GM19240 (cell line): ENCODE measurements around the gene FOXC2.

Experiments used
- DNase-seq: peaks from one replicate; pipeline ENCODE4 v3.0.0; 2011; ENCODE audit warnings: low spot score; ENCODE audit not compliant: insufficient read length

FOXC2 gene

DNA sequence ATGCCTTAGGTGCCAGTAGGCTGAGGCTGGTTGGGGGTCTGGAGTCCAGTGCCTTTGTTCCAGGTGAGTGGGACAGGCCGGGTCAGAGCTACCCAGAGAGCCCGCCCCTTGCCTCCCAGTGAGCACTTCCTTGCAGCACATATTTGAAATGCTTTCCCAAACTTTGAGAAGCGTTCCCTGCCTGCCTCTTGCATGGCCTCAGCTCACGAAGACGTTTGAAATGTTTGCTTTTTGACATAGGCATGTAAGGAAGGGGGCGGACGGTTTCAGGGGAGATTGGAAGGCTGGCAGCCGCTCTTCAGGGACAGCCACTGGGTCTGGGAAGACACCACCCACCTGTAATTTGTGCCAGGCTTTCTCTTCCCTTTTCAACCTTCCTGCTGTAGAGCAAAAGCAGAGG lies 6.6 kb downstream of the FOXC2 start:
- DNase-seq: no peak

DNA sequence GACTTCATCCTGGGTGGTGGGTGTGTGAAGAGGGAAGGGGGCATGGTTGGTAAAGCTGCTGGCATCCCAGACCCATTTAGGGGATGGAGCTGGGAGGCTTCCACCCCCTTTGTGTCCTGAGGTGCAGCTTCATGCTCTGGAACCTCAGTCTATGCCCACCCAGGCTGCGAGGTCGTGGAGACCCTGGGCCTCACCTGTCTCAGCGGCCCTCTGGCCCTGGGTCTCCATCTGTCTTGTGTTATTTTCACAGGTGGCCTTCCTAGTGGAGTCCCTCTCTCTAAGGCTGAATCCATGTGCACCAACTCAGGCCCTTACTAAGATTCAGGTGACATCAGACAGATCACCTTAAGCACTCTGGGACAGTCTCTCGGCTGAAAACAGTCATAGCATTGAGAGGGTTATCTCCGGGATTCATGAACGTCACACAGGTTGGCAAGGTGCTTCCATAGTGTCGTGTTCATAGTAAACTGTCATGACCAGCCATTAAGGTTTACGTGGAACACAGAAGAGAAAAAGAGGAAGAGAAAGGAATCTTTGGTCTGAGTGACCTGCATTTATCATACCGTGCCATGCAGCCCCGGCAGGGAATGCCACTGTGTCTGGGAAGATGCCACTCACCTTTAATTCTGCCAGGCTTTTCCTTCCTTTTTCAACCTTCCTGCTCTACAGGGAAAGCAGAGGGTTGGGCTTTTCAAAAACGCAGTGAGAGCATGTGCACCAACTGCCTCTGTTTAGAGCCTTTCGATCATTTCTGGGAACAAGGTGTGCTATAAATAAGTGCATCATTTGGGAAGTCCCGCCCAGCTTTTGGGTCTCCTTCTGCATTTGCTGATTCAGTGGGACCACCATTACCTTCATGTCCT lies 7.2 kb downstream of the FOXC2 start:
- no peak for DNase-seq

DNA sequence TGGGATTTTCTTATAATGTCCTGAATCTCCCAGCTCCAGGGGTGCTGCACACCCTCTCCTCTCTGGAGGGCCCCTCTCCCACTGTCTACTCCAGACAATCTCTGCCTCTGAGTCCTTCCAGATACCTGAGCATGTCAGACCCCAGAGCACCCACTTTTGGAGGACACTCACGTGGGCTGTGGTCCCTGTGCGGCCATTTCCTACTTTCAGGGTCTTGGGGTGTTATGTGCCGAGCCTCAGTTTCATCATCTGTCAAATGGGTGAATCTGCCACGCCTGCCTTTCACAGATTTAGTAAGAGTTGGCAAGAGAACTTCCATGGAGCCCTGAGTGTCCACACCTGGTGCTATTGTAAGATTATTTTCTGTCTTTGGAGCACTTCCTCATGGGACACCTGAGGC lies 8.0 kb downstream of the FOXC2 start:
- DNase-seq: no peak

DNA sequence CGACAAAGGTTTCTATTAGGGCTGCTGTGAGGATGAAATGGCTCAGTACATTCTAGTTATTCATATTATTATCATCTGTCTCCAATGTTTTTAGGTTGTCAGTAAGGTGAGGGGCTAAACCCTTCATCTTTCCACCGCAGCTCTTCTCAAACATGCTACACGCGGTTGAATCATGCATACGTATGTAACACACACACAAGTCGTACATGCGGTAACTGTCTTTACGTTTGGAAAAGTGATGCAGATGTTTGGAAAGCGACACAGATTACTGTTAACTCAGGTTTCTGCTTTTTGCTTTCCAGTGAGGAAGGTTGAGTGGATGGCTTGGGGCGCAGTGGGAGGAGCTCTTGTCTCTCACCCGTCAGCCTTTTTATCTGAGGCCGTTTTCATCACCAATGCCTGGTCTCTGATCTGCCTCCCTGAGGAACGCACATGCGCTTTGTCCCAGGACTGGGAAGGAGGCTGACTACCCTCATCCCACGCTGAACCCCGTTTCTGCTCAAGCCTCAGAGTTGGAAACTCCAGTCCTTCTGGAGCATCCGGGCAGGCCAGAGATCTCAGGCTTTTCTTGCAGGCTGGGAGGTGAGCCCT lies 8.6 kb downstream of the FOXC2 start:
- DNase-seq: no peak

DNA sequence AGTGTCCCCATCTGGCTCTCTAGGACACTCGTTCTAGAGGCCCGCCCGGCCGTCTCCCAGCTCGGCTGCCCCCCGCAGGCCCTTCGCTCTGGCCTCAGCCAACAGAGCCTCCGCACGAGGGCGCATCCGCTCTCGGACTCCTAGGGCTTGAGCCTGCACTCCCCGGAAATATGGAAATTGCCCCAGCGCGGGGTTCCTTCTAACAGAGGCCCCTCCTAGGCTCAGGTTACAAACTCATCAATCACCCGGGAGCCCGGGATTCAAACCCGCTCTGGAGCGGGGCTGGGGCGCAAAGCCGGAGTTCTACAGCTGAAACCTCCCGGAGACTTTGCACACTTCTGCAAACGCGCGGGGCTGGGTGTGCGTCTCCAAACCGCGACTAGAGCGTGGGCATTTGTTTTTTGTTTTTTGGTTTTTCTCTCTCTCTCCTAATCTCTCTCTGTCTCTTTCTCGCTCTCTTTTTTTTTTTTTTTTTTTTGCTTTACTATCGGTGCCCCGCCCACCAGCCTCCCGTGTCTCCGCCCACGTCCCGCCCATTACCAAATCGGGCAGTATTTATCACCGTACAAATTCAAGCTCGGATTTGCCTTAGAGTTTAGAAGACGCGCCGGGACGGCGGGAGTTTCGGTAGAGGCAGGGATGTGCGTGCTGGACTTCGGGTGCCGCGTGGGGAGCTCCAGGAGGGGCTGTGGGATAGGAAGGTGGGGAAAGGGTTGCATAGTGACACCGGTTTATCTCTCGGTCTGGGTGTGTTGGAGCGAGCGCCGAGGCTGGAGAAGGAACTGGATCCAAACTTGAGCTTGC lies 9.3 kb downstream of the FOXC2 start:
- DNase-seq: no peak

DNA sequence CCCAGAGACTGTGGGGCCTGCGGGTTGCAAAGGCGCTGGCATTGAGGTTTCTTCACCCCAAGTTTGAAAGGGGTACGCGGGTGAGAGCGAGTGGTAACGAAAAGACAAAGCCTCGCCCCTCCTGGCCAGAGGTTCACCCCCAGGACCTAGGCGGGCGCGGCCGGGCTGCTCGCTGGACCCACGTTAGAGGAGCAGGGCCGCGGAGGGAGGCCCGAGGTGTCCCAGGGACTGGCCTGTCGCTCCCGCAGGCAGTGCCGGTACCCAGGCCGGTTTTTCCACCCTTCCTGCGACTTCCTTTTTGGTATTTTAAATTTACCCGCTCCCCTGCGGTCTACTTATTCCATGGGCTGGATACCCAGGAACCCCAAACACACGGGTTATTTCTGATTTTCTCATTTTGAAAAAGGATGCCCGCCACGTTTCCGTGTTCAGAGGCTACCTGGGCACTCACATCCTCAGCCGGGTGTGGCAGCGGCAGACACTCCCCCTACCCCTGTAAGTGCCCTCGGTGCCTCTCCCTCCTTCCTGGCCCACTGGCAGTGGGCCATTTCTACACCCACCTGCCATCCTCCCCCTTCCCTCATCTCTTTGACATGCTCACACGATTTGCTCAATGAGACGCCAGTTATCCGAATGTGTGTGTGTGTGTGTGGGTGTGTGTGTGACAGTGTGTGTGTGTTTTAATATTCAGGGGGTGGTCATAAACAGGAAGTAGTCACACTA lies 10.1 kb downstream of the FOXC2 start:
- DNase-seq: no peak

DNA sequence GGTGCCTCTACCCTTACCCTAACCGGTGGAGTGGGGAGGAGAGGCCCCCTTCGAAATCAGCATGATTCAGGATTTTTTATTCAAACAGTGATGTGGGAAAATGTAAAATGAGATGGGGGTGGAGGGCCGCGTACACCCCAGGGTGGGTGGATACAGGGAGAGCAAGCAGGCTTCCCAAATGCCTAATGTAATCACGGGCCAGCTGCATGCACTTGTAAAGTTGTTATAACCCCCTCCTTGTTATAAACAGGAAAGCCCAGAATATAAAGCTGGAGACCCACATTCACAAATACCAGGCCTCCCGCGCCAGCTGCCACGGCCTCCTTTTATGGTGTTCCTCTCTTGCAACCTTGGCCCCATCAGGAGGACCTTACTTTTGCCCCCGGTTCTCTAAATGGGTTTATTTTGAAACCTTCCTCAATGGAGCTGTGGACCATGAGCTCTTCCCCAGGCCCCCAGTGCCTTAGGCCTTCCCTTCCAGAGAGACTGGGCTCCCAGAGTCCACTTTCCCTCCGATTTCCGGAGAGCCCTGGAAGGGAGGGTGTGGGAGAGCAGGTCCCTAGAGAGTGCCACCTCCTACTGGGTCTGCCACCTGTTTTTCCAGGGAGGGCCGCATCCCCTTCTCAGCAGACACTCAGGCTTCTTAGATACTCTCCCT lies 10.8 kb downstream of the FOXC2 start:
- DNase-seq: no peak

DNA sequence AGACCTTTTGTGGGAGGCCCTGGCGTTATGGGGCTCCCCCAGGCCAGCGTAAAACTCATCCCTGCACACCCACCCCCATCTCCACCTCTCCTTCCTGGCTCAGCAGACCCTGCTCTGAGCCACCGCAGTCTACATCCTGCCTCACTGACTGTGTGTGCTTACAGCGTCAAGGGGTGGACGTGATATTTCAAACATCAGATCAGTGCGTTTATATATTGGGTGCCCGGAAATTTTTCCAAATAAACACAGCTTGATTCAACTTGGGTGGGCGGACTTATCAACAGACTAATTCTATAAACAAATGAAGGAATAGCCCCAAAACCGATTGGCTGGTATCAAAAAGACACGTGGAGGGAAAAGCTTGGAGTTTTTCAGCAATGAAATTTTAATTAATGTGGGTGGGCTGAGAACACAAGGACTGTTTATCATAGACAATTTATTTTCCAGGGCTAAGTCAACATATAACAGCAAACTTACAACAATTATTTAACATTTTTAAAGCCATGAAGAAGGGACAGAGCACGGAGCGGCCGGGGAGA lies 11.5 kb downstream of the FOXC2 start, which contains the start of gene FOXL1:
TSS of gene FOXL1 (plus strand) at position 489 of the 539 bp plus-strand sequence. CDS start 175 bp downstream, outside the sequence.
- no peak for DNase-seq

DNA sequence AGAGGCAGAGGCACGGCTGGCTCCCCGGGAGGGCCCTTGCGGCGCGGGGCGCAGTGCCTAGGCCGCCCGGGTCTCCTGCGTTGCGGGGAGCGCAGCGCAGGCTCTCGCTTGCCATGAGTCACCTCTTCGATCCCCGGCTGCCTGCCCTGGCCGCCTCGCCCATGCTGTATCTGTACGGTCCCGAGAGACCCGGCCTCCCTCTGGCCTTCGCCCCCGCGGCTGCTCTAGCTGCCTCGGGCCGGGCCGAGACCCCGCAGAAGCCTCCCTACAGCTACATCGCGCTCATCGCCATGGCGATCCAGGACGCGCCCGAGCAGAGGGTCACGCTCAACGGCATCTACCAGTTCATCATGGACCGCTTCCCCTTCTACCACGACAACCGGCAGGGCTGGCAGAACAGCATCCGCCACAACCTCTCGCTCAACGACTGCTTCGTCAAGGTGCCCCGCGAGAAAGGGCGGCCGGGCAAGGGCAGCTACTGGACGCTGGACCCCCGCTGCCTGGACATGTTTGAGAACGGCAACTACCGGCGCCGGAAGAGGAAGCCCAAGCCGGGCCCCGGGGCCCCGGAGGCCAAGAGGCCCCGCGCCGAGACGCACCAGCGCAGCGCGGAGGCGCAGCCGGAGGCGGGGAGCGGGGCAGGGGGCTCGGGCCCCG lies 12.1 kb downstream of the FOXC2 start:
- no peak for DNase-seq

DNA sequence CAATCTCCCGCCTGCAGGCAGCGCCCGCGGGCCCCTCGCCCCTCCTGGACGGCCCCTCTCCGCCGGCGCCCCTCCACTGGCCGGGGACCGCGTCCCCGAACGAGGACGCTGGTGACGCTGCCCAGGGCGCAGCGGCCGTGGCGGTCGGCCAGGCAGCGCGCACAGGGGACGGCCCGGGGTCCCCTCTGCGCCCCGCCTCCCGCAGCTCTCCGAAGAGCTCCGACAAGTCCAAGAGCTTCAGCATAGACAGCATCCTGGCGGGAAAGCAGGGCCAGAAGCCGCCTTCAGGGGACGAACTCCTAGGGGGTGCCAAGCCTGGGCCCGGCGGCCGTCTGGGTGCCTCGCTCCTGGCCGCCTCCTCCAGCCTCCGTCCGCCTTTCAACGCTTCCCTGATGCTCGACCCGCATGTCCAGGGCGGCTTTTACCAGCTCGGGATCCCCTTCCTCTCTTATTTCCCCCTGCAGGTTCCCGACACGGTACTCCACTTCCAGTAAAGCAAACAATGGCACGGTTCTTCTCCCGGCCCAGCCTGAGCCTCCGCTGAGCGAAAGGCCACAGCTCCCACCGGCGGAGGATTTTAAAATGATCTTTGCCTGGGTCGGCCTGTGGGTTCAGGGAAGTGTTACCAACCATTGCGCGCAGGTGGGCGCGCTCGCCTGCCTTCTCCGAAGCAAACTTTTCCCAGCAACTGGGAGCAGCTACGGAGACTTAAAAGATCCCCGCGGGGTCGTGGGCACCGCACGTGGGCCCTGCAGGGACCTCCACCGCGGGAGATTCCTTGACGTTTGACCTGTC lies 12.8 kb downstream of the FOXC2 start:
- no peak for DNase-seq

DNA sequence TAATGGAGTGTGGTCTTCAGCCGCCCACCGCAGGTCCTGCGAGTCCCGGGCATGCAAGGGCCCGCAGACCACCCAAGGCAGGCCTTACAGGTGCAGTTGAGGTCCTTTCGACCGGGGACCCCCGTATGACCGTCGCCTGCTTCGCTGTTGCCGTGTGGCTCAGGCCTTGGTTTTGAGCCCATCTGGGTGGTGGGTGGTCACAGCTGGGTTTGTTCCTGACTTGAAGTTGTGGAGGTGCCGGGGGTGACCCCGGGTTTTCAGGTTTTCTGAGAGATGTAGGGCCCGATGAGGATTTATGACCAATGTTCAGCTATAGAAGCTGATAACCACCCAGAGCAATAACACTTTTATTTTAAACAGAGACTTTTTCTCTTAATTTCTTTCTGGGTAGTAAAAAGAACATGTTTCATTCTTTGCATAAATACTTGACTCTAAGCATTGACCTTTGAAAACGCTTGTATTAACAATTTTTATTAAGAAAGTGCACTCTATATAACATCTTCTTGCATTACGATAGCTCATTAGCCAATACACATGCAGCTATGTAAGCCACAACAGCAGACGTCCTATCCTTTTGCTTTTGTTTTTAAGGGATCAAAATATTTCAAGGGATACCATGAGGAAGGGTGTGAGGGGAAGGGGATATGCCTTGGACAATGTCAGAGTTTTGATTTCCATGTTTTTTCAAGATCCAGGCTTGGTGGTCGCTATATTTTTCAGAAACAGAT lies 13.6 kb downstream of the FOXC2 start:
- no peak for DNase-seq

DNA sequence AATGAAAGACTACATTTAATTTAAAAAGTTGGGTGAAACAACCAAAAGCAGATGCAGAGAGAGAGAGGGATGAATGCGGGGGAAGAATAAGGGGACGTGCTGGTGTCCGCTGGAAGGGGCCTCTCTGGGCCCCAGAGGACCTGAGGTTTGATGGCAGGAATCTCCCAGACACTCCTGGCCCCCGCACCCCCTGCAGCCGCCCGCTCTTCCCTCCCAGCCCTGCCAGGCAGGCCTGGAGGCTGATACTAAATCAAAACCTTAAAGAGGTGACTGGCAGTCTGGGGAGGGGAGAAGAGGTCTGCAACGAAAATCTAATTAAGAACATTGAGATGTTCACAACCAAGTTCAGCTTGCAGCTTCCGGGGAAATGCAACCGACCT lies 14.2 kb downstream of the FOXC2 start:
- no peak for DNase-seq

DNA sequence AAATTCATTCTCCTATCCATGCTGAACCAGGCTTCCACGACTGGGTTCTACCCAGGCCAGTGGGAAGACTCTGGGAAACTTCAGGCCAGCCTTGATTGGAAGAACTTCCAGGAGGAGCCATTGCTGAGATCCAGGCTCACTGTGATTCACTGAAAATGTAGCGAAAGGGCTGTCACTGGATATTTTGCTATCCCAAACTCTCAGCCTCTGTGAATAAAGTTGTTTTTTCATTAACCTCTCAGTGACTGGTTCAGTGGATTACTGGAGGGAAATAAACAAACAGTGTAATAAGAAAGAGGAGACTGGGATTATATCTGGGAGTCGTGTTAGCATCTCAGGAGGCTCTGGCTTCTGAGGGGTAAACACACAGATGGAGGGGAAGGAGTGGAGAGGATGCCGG lies 14.8 kb downstream of the FOXC2 start:
- DNase-seq: no peak

DNA sequence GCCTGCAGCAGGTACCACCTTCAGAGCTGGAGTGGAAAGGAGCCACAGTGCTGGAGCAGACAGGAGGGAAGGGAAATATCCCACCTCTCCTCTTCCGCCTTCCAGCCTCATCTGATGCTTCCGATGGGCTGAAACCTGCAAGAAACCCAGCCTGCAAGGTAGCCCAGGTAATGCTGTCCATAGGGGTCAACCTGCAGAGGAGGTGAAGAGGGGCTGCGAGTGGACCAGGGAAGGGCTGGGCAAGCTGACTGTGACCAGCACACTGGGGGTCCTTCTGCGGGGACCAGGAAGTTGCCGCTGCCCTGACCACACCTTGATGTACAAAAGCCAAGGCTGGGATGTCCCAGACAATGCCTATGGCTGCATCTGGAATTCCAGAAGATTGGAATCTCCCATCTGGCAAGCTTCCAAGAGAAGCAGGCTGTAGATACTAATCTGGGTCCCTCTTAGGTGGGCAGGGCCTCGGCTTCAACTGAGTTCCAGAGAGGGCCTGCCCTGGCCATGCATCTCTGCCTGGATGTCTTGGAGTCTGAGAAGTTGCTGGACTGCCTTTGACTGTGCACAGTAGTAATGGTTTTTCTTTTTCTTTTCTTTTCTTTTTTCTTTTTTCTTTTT lies 17.5 kb downstream of the FOXC2 start:
- no peak for DNase-seq

DNA sequence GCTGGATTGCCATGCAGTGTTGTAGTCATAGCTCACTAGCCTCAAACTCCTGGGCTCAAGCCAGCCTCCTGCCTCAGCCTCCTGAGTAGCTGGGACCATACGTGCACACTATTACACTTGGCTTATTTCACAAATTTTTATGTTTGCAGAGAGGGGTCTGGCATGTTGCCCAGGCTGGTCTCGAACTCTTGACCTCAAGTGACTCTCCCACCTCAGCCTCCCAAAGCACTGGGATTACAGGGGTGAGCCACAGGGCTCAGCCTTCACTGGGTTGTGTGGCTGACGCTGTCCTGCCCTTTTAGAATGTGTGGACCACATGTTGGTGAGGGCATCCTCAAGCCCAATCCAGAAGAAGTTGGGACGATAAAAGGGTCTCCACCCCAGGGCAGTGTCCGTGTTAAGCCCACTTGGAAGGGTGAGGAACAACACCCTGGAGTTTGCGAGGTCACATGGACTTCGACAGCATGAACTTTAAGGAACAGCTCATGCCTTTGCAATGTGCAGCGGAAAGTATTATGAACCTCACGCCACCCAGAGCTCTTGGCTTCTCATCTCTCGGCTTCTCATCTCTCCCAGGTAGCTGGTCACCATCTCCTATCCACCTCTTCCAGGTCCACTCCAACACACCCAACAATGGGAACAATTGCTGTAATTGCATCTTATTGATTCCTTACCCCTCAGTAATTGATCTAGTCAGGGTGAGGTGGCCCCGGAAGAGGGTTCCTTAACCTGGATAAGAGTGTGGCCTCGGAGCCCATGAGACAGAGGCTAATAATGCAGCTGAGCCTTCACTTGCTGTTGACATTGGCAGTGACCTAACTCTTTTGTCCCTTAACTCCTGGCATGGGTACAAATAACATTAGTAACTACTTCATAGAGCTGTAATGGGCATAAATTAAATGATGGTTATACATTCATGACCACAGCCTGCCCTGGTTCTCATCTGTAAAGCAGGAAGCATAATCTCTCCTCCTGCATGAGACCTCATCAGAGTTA lies 18.4 kb downstream of the FOXC2 start:
- no peak for DNase-seq

DNA sequence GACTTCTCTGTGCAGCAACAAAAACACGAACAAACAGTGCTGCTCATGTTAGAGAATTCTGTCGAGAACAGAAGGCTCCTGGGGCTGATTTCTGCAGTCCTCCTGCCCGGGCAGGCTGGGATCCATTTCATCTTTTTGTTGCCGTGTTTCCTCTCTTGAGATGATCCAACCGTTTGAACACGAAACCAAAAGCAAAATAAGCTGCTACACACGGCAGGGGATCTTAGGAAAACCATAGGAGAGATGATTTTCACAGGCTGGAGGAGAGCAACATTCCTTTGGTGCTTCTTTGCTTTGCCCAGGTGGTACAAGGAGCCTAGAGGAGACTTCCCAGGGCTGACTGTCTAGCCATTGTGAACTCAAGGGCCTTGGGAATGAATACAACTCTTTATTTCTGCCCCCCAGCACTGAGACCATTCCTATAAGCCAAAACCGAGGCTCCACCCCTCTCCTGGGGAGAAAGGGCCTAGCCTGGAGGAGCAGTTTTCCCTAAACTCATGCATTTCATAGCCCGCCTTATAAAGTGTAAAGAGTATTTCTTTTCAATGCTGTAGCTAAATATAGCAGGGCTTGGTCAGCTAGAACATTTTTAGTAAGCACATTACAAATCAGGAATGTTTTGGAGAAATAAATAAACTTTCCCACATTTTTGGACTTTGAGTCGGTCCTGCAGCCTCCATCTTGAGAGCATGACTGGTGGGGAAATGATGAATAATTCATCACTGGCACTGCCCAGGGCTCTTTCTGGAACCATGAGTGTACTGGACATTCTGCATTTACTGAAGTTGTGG lies 19.4 kb downstream of the FOXC2 start:
- DNase-seq: no peak
